Measurements from ENCODE around the gene NSFL1C. TPM values are rescaled to one million over a fixed set of nuclear protein-coding genes. Genes with fewer than 3 reads are reported as not detected.
"Not testable (repeated sequence)": the region's sequence is repeated elsewhere in the genome, so short reads cannot be mapped to it uniquely, and the experiment has no call there.

Gene NSFL1C
- total RNA-seq, 2 donors from 2014 or later: 57.9 to 75.4 TPM

- peaks cover 19% of the 10 kb centered on the region for H3K4me1 Mint-ChIP-seq (ENCODE audit: low read depth)
- not testable (repeated sequence) for H3K27me3 Mint-ChIP-seq (ENCODE audit: low read depth); H3K36me3 Mint-ChIP-seq (ENCODE audit: insufficient read depth in 2 of 2); H3K4me3 Mint-ChIP-seq; H3K27ac Mint-ChIP-seq; H3K9me3 Mint-ChIP-seq; DNase-seq; ATAC-seq (replicated peaks in 1 of 2)
Observed at GRCh38 chr20:1398185-1398584, 68.5 kb downstream of the NSFL1C start.

DNA sequence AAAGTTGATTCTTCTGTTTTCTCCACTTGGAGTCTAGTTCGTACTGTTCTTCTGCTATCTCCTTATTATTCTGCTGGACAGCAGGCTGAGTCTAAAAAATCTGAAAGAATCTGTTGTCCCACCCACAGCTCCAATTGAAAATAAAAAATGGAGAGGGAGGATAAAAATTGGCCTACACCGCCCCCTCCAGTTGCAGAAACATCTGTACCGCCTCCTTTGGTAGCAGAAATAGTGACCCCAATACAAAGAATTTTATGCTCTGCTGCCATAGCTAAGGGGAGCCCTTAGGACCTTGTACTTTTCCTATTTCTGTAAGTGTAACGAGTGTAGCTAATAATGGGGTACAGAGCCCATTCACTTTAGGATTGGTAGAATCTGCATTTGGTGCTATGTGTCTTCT lies 68.9 kb downstream of the NSFL1C start:
- peaks cover 1 to 3% of the 10 kb centered on the region in 2 donors for H3K9me3 Mint-ChIP-seq
- H3K27me3 Mint-ChIP-seq (ENCODE audit: low read depth): no peaks in the 10 kb centered on the region
- H3K4me3 Mint-ChIP-seq: no peak overlapping the region
- no peak overlapping the region for H3K27ac Mint-ChIP-seq
- no peaks in the 10 kb centered on the region for H3K36me3 Mint-ChIP-seq (ENCODE audit: insufficient read depth in 2 of 2)
- peaks cover 18% of the 10 kb centered on the region for H3K4me1 Mint-ChIP-seq (ENCODE audit: low read depth)
- DNase-seq (no peak), ATAC-seq (replicated peaks in 1 of 2) (no peak)

GRCh38 chr20:1396702-1397101 lies 69.9 kb downstream of the NSFL1C start:
- ATAC-seq (replicated peaks in 1 of 2): no peak
- H3K4me1 Mint-ChIP-seq (ENCODE audit: low read depth): peaks cover 15% of the 10 kb centered on the region
- peaks cover 2 to 3% of the 10 kb centered on the region in 2 donors for H3K36me3 Mint-ChIP-seq (ENCODE audit: insufficient read depth in 2 of 2)
- H3K27ac Mint-ChIP-seq: no peak overlapping the region
- H3K9me3 Mint-ChIP-seq: no peaks in the 10 kb centered on the region
- no peaks in the 10 kb centered on the region for H3K27me3 Mint-ChIP-seq (ENCODE audit: low read depth)
- H3K4me3 Mint-ChIP-seq: no peak overlapping the region
- DNase-seq: no peak

GRCh38 chr20:1396264-1396663 lies 70.4 kb downstream of the NSFL1C start:
- Mint-ChIP-seq H3K27me3 (ENCODE audit: low read depth) (no peaks in the 10 kb centered on the region), H3K4me3 (no peak overlapping the region), H3K9me3 (no peaks in the 10 kb centered on the region), H3K4me1 (ENCODE audit: low read depth) (peaks cover 19% of the 10 kb centered on the region), H3K36me3 (ENCODE audit: insufficient read depth in 2 of 2) (peaks cover 2 to 3% of the 10 kb centered on the region in 2 donors), H3K27ac (no peak overlapping the region)
- DNase-seq (no peak), ATAC-seq (replicated peaks in 1 of 2) (no peak)

GRCh38 chr20:1394686-1395085 lies 72.0 kb downstream of the NSFL1C start:
- no peak for ATAC-seq (replicated peaks in 1 of 2)

DNA sequence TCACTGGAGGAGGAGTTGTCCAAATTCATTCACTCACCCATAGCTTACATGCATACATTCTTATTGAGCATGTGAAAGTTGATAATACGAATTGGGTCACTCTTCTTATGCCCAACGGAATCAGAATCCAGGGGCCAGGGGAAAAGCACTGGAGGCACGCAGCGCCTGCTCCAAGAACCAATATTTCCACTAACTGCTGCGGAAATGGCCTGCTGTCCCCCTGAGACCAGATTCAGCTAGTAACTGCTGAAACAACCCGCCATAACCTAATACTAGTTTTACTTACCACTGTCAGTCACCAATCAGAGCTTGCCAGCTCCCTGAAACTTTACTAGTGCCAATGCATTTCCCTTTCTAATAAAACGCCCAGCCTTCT lies 73.2 kb downstream of the NSFL1C start:
- ATAC-seq (replicated peaks in 1 of 2) (no peak), DNase-seq (no peak)
- Mint-ChIP-seq H3K4me1 (ENCODE audit: low read depth) (peaks cover 47% of the 10 kb centered on the region), H3K27me3 (ENCODE audit: low read depth) (no peaks in the 10 kb centered on the region), H3K27ac (peak overlapping the region; percentile 56), H3K4me3 (peak overlapping the region; percentile 94 to 95), H3K36me3 (ENCODE audit: insufficient read depth in 2 of 2) (peaks cover 2 to 6% of the 10 kb centered on the region in 2 donors), H3K9me3 (no peaks in the 10 kb centered on the region)

More at GRCh38 chr20:1394686-1395085, 72.0 kb downstream of the NSFL1C start:
- Mint-ChIP-seq H3K4me3 (no peak overlapping the region), H3K36me3 (ENCODE audit: insufficient read depth in 2 of 2) (peaks cover 2 to 3% of the 10 kb centered on the region in 2 donors), H3K4me1 (ENCODE audit: low read depth) (peaks cover 35% of the 10 kb centered on the region), H3K27me3 (ENCODE audit: low read depth) (no peaks in the 10 kb centered on the region), H3K27ac (no peak overlapping the region), H3K9me3 (no peaks in the 10 kb centered on the region)
- no peak for DNase-seq

DNA sequence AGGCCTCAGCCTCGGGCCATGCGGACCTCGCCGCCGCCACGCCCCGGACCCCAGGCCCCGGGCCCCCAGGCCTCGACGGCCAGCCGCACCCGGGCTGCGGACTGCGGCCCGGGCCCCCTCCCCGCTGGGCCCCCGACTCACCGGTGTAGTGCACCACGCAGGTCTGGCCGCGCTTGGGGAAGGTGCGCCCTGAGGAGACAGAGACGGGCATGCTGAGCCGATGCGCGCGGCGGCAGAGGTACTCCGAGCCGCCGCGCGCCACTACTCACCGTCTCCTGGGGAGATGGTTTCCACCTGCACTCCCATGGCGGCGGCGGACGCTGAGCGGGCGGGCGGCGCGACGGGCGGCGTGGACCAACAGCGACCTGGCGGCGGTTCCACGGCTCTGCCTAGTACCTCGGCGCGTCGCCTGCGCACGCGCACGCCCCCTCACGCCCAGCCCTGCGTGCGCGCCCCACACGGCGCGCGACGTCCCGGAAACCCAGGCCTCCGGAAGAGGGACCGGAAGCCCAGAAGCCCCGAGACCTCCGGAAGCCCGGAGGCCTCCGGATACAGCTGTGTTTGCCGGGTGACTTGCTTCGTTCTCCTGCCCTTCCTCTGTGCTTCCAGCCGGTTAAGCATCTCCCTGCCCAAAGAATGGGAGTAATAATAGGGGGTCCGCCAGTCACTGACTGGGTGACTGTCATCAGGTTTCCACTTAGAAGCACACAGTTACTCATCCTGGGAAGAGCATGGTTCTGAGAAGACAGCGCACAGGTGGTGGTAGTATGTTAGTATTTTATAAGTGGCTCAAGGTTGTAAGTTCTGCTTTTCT lies 73.7 kb downstream of the NSFL1C start, which contains the start of gene FKBP1A:
TSS of gene FKBP1A (minus strand) at position 362 of the 814 bp plus-strand sequence. CDS start at position 306, 56 bp downstream.
- Mint-ChIP-seq H3K9me3 (no peaks in the 10 kb centered on the region), H3K4me1 (ENCODE audit: low read depth) (peaks cover 53% of the 10 kb centered on the region), H3K36me3 (ENCODE audit: insufficient read depth in 2 of 2) (peaks cover 4 to 6% of the 10 kb centered on the region in 2 donors), H3K27me3 (ENCODE audit: low read depth) (no peaks in the 10 kb centered on the region), H3K4me3 (peak within 1 kb of the TSS; percentile 94 to 95), H3K27ac (peak within 1 kb of the TSS; percentile 94)
- ATAC-seq (replicated peaks in 1 of 2) (peak; percentile 92), DNase-seq (peak; percentile 92 to 93)

DNA sequence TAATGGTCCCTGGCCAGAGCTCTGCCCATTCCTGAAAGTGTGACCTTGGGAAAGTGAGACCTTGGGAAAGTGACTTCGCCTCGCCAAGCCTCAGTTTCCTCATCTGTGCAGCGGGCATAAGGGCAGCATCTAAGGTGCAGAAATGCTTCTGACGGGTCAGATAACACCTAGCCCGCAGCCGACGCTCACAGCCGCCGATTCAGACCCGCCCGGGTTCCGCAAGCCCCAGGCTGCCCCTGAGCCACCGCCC lies 74.3 kb downstream of the NSFL1C start:
- Mint-ChIP-seq H3K27ac (no peak overlapping the region), H3K9me3 (no peaks in the 10 kb centered on the region), H3K36me3 (ENCODE audit: insufficient read depth in 2 of 2) (peaks cover 5 to 6% of the 10 kb centered on the region in 2 donors), H3K4me1 (ENCODE audit: low read depth) (peaks cover 58% of the 10 kb centered on the region), H3K27me3 (ENCODE audit: low read depth) (no peaks in the 10 kb centered on the region), H3K4me3 (peak overlapping the region; percentile 86 to 89)
- DNase-seq: no peak
- peak; percentile 14 to 23 for ATAC-seq (replicated peaks in 1 of 2)

Other genes with a start within 250 kb of the NSFL1C start
- gene RAD21L1, start 240.8 kb downstream of the NSFL1C start, total RNA-seq: 1 to 10 TPM in 1 of 2 donors, under 1 TPM in 1; 0.21 to 1.2 TPM
- gene SNPH, start 200.6 kb downstream of the NSFL1C start, total RNA-seq: 1 to 10 TPM; 7.1 to 7.8 TPM
- gene SDCBP2, start 137.7 kb downstream of the NSFL1C start, total RNA-seq: 10 to 100 TPM; 11.0 to 11.5 TPM
- 100 to 1,000 TPM; 228 to 278 TPM for gene FKBP1A, start 73.8 kb downstream of the NSFL1C start, total RNA-seq
- gene SIRPB2, start 24.6 kb upstream of the NSFL1C start, total RNA-seq: not detected
- gene SIRPD, start 90.9 kb upstream of the NSFL1C start, total RNA-seq: not detected
- gene SIRPB1, start 153.2 kb upstream of the NSFL1C start, total RNA-seq: 1 to 10 TPM in 1 of 2 donors, under 1 TPM in 1; 0.91 to 1.6 TPM
- 10 to 100 TPM; 37.0 to 55.4 TPM for gene SIRPG, start 190.9 kb upstream of the NSFL1C start, total RNA-seq